ENCODE measurements around the gene VAV2. TPM values are rescaled to one million over a fixed set of nuclear protein-coding genes. Genes with fewer than 3 reads are reported as not detected.

The VAV2 gene
- total RNA-seq, 1 experiment from 2014 or later, result 30.7 TPM

GRCh38 chr9:133830310-133830709 lies 161.8 kb downstream of the VAV2 start:
- H3K27ac Mint-ChIP-seq (ENCODE audit: unreplicated experiment), result no peak overlapping the region
- no peak for DNase-seq
- no peaks in the 10 kb centered on the region for H3K36me3 Mint-ChIP-seq (ENCODE audit: insufficient read depth, unreplicated experiment)
- no peak for TF ChIP-seq CTCF (IDR thresholded peaks at IDR 0.05; ENCODE audit: unreplicated experiment)
- no peaks in the 10 kb centered on the region for H3K9me3 Mint-ChIP-seq (ENCODE audit: low read depth, unreplicated experiment)
- CTCF ChIA-PET, result no interaction called here
- no TSS peak for BruUV-seq (replicated peaks)
- H3K4me1 Mint-ChIP-seq (ENCODE audit: low read depth, unreplicated experiment), result no peaks in the 10 kb centered on the region
- no peaks in the 10 kb centered on the region for H3K27me3 Mint-ChIP-seq (ENCODE audit: unreplicated experiment)
- H3K4me3 Mint-ChIP-seq (ENCODE audit: low read depth, unreplicated experiment), result no peak overlapping the region
- intact Hi-C loops (cut with micrococcal nuclease; ENCODE audit: unreplicated experiment), result no loop called here

- no peaks in the 10 kb centered on the region for H3K36me3 Mint-ChIP-seq (ENCODE audit: insufficient read depth, unreplicated experiment)
- intact Hi-C loops (cut with micrococcal nuclease; ENCODE audit: unreplicated experiment), result no loop called here
- no peaks in the 10 kb centered on the region for H3K4me1 Mint-ChIP-seq (ENCODE audit: low read depth, unreplicated experiment)
- CTCF ChIA-PET, result no interaction called here
- no peak for DNase-seq
- H3K4me3 Mint-ChIP-seq (ENCODE audit: low read depth, unreplicated experiment), result no peak overlapping the region
- no peaks in the 10 kb centered on the region for H3K27me3 Mint-ChIP-seq (ENCODE audit: unreplicated experiment)
- TF ChIP-seq CTCF (IDR thresholded peaks at IDR 0.05; ENCODE audit: unreplicated experiment), result no peak
- H3K27ac Mint-ChIP-seq (ENCODE audit: unreplicated experiment), result no peak overlapping the region
- no TSS peak for BruUV-seq (replicated peaks)
- H3K9me3 Mint-ChIP-seq (ENCODE audit: low read depth, unreplicated experiment), result no peaks in the 10 kb centered on the region
These were observed 163.7 kb downstream of the VAV2 start for GRCh38 chr9:133828338-133828997.

GRCh38 chr9:133826289-133827085 lies 165.6 kb downstream of the VAV2 start:
- Mint-ChIP-seq H3K36me3 (ENCODE audit: insufficient read depth, unreplicated experiment) (no peaks in the 10 kb centered on the region), H3K27ac (ENCODE audit: unreplicated experiment) (no peak overlapping the region)
- CTCF ChIA-PET, result no interaction called here

More at GRCh38 chr9:133826289-133827085, 165.6 kb downstream of the VAV2 start:
- H3K4me3 Mint-ChIP-seq (ENCODE audit: low read depth, unreplicated experiment), result no peak overlapping the region
- intact Hi-C loops (cut with micrococcal nuclease; ENCODE audit: unreplicated experiment), result no loop called here
- no TSS peak for BruUV-seq (replicated peaks)
- H3K9me3 Mint-ChIP-seq (ENCODE audit: low read depth, unreplicated experiment), result no peaks in the 10 kb centered on the region
- no peak for DNase-seq
- no peaks in the 10 kb centered on the region for H3K27me3 Mint-ChIP-seq (ENCODE audit: unreplicated experiment)
- no peaks in the 10 kb centered on the region for H3K4me1 Mint-ChIP-seq (ENCODE audit: low read depth, unreplicated experiment)
- TF ChIP-seq CTCF (IDR thresholded peaks at IDR 0.05; ENCODE audit: unreplicated experiment), result no peak

Data from Calu3 (cell line).